GM21360 (cell line): Measurements from ENCODE around the gene SPAG16.

ENCODE experiments used
- ATAC-seq: cut with Tn5 transposase; IDR thresholded peaks from one replicate; pipeline ENCODE4 v1.9.1; 2021; ENCODE audit warnings: mild to moderate bottlenecking, moderate library complexity; ENCODE audit not compliant: unreplicated experiment

Gene SPAG16

DNA sequence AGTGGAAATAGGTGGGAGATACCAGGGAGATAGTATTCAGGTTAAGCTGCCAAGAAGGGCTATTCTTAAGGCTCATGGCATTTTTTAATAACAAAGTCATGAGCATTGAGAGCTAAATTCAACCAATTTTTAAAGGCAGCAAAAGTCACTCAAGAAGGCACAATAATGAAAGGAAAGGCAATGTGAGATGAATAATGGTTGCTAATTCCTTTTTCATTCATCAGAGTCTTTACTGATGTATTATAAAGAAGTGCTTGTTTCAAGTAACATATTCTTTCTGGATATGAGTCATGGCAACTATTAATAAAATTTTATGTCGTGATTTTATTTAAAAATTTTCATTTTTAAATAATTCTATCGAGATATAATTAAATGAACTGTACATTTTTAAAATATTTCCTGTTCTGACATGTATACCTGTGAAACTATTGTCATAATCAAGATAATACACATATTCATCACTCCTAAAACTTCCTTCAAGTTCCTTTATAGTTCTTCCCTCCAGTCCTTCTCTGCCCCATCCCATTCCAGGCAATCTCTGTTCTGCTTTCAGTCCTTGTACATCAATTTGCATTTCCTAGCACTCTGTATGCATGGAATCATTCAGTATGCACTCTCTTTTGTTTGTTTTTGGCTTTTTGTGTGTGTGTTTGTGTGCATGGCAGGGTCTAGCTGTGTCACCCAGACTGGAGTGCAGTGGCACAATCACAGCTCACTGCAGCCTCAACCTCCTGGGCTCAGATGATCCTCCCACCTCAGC is 1167.4 kb downstream of the SPAG16 start:
- ATAC-seq = no peak
